ENCODE results near the gene KCNE1. TPM values are rescaled to one million over a fixed set of nuclear protein-coding genes. Genes with fewer than 3 reads are reported as not detected.

The KCNE1 gene
- total RNA-seq, 1 donor from 2014 or later = 4.3 TPM

DNA sequence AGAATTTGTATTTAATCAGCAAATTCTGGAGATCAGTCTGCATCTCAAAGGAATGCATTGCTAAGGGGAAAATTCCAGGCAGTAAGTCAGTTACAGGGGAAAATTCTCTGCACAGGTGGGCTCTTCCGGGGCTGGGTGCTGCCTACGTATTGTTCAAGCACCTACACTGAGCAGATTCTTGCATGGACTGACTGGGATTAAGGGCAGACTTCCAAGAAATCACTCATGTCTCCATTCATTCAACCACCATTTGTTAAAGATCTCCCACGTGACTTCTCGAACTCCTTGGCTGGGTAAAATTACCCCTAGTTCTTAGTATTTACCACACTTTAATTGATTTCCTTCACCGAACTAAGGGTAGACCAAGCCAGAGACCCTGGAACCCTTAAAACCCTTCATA, 28.2 kb upstream of the KCNE1 start:
- intact Hi-C loops (cut with DNase I) = no loop called here
- no peak for DNase-seq
- ATAC-seq (ENCODE audit: poor library complexity) = no peak

DNA sequence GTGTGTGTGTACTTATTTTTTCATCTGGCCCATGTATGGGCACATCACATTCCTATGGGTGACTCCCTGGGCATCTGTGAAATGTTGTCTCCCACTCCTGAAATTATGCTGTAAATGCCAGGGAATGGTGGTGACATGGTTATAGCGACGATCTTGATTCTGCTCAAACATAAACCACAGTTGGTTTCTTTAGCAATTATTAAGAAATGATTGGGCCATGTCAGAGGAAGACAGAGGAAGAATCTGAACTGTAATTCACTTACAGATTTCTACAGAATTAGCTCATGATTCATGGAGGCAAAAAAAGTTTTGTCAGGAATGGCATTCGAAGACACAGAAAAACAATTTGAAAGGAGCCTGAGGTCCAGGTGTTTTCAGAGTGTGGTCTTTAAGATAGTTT, 25.8 kb upstream of the KCNE1 start:
- intact Hi-C loops (cut with DNase I) = no loop called here
- DNase-seq = no peak
- ATAC-seq (ENCODE audit: poor library complexity) = no peak

- intact Hi-C loops (cut with DNase I) = no loop called here
- DNase-seq (no peak), ATAC-seq (ENCODE audit: poor library complexity) (peak; percentile 38)
Measured at GRCh38 chr21:34536820-34537219, 24.8 kb upstream of the KCNE1 start.

DNA sequence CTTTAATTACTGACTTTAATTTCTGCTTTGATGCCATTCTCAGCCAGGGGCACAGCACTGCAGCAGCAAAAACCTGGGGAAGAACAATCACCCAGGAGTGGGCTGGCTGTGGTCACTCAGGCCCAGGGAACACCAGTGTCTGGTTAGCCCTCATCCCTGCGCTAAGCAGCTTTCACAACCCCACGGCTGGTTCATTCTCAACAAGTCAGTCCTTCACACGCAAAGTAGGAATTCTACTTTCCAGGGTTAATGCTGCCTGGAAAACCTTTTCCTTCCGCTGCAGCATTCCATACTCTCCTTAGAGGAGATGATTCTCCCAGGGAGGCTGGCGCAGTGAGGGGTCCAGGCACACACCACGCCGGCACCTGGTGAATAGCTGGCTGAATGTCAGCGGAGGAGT, 24.3 kb upstream of the KCNE1 start:
- intact Hi-C loops (cut with DNase I) = no loop called here
- ATAC-seq (ENCODE audit: poor library complexity) (no peak), DNase-seq (no peak)

- intact Hi-C loops (cut with DNase I) = no loop called here
- no peak for ATAC-seq (ENCODE audit: poor library complexity)
- no peak for DNase-seq
Measured at GRCh38 chr21:34535886-34536285, 23.9 kb upstream of the KCNE1 start.

GRCh38 chr21:34534522-34534921, 22.5 kb upstream of the KCNE1 start:
- intact Hi-C loops (cut with DNase I) = no loop called here
- ATAC-seq (ENCODE audit: poor library complexity) (no peak), DNase-seq (no peak)

GRCh38 chr21:34533938-34534337, 21.9 kb upstream of the KCNE1 start:
- DNase-seq (no peak), ATAC-seq (ENCODE audit: poor library complexity) (no peak)
- intact Hi-C loops (cut with DNase I) = no loop called here

DNA sequence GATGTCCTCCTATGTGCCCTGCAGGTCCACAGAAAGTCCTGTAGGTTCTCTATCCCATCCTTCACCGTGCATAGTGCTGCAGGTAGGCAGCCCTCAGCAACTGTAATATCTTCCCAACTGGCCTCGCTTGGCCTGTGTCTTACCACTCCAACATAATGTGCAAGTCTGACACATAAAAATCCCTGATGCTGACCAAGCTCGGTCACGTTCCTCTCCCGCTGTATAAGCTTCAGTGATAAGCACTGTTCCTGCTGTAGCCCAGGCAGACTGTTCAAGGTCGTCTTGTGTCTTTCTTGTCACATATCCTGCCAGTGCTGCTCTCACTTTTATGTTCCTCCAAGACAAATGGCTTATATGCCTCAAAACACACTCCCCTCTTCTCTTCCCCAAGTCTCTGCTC, 19.4 kb upstream of the KCNE1 start:
- peak; percentile 63 for ATAC-seq (ENCODE audit: poor library complexity)
- intact Hi-C loops (cut with DNase I) = no loop called here

GRCh38 chr21:34530261-34530660, 18.3 kb upstream of the KCNE1 start:
- ATAC-seq (ENCODE audit: poor library complexity) (no peak), DNase-seq (no peak)
- intact Hi-C loops (cut with DNase I) = no loop called here

More for the DNA sequence above, 19.4 kb upstream of the KCNE1 start:
- no peak for DNase-seq

GRCh38 chr21:34528131-34528561, 16.1 kb upstream of the KCNE1 start:
- DNase-seq = no peak
- ATAC-seq (ENCODE audit: poor library complexity) = no peak
- intact Hi-C loops (cut with DNase I) = loop anchor here (5.0 kb wide), 1 partner anchor 89 kb away; the partner anchor contains the start of gene RCAN1

GRCh38 chr21:34526618-34527290, 14.7 kb upstream of the KCNE1 start:
- intact Hi-C loops (cut with DNase I) = loop anchor here (5.0 kb wide), 1 partner anchor 91 kb away; the partner anchor contains the start of gene RCAN1
- ATAC-seq (ENCODE audit: poor library complexity) (peak; percentile 88), DNase-seq (peak; percentile 73)

DNA sequence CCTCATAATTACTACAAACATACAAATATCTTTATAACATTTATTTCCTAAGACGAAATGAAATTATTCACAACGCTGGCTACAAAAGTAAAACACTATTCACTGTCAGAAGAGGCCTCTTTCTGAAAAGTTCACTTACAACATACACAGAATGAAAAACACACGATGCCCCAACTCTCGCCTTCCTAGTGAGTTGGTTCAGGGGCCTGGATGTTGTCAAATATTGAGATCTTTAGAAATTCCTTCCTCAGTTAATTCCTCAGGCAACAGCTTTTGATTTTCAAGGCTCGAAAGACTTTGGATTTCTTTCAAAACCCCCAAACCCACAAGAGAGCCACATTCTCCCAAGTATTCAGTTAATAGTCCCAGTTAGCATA, 14.2 kb upstream of the KCNE1 start:
- DNase-seq (no peak), ATAC-seq (ENCODE audit: poor library complexity) (no peak)
- intact Hi-C loops (cut with DNase I) = loop anchor here (5.0 kb wide), 1 partner anchor 91 kb away; the partner anchor contains the start of gene RCAN1

DNA sequence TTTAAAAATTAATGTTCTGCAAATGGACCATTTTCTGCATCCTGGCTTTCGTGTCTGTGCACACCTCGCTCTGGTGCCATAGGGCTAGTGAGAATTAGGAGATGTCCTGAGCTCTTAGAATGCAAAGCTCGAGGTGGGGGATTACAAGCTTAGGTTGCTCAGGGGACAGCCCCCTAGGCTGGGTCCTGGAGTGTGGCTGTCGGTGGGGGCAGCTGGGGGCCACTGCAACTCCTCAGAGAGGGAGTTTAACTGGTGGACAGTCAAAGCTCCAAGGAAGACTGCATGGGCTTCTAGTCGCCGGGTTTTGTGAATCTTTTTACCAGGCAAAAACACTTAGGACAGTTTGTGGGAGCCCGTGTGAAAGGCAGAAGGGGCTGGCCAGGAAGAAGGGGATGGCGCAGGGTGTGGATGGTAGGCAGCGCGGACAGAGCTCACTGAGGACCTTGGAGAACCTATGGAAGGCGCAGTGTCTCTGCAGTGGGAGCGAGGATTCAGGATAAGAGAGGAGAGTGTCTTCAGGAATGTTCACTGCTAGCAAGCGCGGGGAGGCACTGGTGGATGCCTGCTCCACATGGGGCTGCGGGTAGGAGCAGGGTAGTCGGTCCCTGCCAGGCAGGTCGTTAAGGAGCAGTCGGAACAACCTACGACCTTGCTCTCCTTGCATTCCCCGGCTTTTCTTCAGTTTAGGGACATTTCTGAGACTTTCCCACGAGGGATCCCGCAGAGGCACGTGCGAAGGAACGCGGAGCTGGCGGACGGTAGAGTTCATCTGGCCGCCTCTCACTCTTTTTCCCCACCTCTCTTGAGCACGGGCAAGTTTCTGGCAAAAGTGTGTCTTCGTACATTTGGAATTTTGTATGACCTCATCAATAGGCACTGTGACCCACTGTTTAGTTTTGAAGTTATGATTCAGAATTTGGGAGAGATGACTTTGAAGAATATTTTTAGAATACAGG, 12.9 kb upstream of the KCNE1 start:
- DNase-seq (no peak), ATAC-seq (ENCODE audit: poor library complexity) (no peak)
- intact Hi-C loops (cut with DNase I) = loop anchor here (5.0 kb wide), 1 partner anchor 92 kb away; the partner anchor contains the start of gene RCAN1

DNA sequence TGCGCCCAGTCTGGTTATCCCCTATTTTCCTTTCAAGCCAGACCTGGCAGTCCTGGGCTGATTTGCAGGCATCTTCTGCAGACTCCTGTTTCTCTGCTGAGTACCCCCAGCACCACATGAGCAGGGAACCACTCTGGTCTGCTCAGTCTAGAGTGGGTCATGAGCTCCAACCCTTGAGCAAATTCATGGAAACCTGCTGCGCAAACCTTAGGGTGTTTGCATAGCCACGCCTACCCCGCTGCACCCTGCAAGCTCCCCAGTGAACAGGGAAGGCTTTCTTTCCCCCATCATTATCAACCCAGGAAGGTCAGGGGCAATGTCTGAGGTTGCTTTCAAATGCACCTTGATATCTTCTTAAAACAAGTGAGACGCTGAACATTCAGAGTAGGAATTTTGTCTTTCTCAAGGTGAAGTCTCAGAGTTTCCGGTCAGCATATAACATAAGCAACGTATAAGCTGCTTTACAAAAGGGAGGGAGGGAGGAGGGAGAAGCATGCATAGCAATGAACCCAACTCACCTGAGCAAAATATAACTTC, 11.1 kb upstream of the KCNE1 start:
- DNase-seq = no peak
- intact Hi-C loops (cut with DNase I) = no loop called here
- ATAC-seq (ENCODE audit: poor library complexity) = no peak

- intact Hi-C loops (cut with DNase I) = no loop called here
- DNase-seq = no peak
- ATAC-seq (ENCODE audit: poor library complexity) = no peak
Measured at GRCh38 chr21:34522284-34522683, 10.3 kb upstream of the KCNE1 start.

GRCh38 chr21:34521561-34521960, 9.6 kb upstream of the KCNE1 start:
- ATAC-seq (ENCODE audit: poor library complexity) = no peak
- intact Hi-C loops (cut with DNase I) = no loop called here
- DNase-seq = no peak

GRCh38 chr21:34520764-34521508, 8.9 kb upstream of the KCNE1 start:
- intact Hi-C loops (cut with DNase I) = no loop called here
- peak; percentile 66 for DNase-seq
- ATAC-seq (ENCODE audit: poor library complexity) = peak; percentile 49

GRCh38 chr21:34520281-34520680, 8.3 kb upstream of the KCNE1 start:
- intact Hi-C loops (cut with DNase I) = no loop called here
- DNase-seq (no peak), ATAC-seq (ENCODE audit: poor library complexity) (no peak)

DNA sequence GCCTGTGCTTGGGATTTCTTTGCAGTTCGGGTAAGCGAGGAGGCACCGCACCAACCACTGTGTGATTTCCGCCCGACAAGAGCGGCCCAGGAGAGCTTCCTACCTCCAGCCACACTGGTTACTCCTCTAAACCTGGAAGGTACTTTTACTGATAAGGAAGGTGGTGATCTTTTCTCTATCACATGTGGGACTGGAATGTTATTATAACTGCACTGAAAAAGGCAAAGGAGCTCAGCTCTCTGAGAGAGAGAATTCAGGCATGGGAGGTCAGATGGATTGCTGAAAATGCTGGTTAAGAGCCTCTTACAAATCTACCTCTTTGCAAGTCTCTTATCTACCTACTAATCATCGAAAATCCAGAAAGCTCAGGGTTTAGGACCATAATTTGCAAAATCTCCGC, 7.7 kb upstream of the KCNE1 start:
- ATAC-seq (ENCODE audit: poor library complexity) = no peak
- intact Hi-C loops (cut with DNase I) = no loop called here
- no peak for DNase-seq
